Fibroblast of lung (primary cell): ENCODE data around the gene IL1RAPL2.

Experiments
- EZH2 ChIP-seq: IDR thresholded peaks from 2 replicates; pipeline ENCODE4 v1.5.1; 2012; ENCODE audit warnings: low read length, control low read depth, mild to moderate bottlenecking; ENCODE audit errors: missing control alignments
- TF ChIP-seq, protein P1 (sequence below), 2 donors: IDR thresholded peaks in 1 of 2; conservative IDR thresholded peaks in 1 of 2; 1 replicate in 1 of 2; 2 replicates in 1 of 2; pipeline ENCODE4 v1.5.1; 2011 to 2012; ENCODE audit warnings: low read length in 2 of 2, control low read depth in 1 of 2, inconsistent platforms in 1 of 2, low read depth in 1 of 2, mild to moderate bottlenecking in 1 of 2

DNA sequence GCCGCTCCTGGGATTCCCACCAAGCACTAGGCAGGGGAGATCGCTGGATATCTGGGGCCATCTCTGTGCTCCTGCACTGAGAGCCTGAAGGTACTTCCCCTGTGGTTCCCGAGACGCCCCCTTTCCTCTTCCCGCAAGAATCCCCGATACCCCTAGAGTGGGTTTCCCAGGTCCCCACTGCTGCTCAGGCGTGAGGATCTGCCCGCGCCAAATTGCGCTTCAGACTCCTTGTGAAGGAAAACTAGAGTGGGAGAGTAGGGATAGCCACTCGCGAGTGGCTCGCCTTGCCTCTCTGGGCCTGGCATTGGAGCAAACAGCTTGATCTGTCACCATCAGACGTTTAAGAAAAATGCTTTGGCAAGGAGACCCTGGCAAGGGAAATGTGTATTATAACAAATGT is 1.5 kb downstream of the IL1RAPL2 start:
- TF ChIP-seq, protein P1, sequence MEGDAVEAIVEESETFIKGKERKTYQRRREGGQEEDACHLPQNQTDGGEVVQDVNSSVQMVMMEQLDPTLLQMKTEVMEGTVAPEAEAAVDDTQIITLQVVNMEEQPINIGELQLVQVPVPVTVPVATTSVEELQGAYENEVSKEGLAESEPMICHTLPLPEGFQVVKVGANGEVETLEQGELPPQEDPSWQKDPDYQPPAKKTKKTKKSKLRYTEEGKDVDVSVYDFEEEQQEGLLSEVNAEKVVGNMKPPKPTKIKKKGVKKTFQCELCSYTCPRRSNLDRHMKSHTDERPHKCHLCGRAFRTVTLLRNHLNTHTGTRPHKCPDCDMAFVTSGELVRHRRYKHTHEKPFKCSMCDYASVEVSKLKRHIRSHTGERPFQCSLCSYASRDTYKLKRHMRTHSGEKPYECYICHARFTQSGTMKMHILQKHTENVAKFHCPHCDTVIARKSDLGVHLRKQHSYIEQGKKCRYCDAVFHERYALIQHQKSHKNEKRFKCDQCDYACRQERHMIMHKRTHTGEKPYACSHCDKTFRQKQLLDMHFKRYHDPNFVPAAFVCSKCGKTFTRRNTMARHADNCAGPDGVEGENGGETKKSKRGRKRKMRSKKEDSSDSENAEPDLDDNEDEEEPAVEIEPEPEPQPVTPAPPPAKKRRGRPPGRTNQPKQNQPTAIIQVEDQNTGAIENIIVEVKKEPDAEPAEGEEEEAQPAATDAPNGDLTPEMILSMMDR (conservative IDR thresholded peaks at IDR 0.05 in 1 of 2, IDR thresholded peaks at IDR 0.05 in 1 of 2; ENCODE audit: low read depth in 1 of 2, low read length in 2 of 2), result no peak
- TF ChIP-seq EZH2, result no peak
